Gastrocnemius medialis (tissue), 4 donors: ENCODE measurements around the gene CXXC5.

Source experiments
- POLR2A ChIP-seq, 2 donors: fragments of 450-650 bp; IDR thresholded peaks; one replicate each; pipeline ENCODE4 v1.6.1; 2017; ENCODE audit warnings: antibody characterized with exemption in 2 of 2, mild to moderate bottlenecking in 2 of 2, moderate library complexity in 2 of 2
- TF ChIP-seq, protein P1 (sequence below), 5 experiments: fragments of 450-650 bp in 3 of 5; fragments of 200-600 bp in 2 of 5; sonication (generic) in 2 of 5; IDR thresholded peaks in 4 of 5; conservative IDR thresholded peaks in 1 of 5; 1 replicate in 4 of 5; 2 replicates in 1 of 5; pipeline ENCODE4 v1.5.1; 2016 to 2019; ENCODE audit warnings: antibody characterized with exemption in 5 of 5, mild to moderate bottlenecking in 3 of 5, moderate library complexity in 3 of 5

DNA sequence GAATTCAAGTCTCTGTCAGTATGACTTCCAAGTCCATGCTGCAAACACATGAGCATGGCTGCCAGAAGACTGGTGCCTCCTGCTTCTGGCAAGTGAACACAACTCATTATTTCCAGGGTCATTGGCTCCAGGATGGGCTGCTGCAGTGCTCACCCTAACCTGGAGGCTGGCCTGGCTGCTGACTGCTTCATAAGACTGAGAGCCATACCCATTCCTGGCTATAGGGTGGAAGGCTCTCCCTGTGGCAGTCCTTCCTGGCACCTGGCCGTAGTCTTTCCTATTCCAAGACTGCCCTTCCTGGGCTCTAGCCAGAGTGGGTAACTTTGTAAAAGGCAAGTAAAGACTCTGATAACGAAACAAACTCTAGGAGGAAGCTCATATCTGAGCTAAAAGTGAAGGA, 51.2 kb downstream of the CXXC5 start:
- TF ChIP-seq POLR2A (IDR thresholded peaks at IDR 0.05), result no peak
- TF ChIP-seq, protein P1, sequence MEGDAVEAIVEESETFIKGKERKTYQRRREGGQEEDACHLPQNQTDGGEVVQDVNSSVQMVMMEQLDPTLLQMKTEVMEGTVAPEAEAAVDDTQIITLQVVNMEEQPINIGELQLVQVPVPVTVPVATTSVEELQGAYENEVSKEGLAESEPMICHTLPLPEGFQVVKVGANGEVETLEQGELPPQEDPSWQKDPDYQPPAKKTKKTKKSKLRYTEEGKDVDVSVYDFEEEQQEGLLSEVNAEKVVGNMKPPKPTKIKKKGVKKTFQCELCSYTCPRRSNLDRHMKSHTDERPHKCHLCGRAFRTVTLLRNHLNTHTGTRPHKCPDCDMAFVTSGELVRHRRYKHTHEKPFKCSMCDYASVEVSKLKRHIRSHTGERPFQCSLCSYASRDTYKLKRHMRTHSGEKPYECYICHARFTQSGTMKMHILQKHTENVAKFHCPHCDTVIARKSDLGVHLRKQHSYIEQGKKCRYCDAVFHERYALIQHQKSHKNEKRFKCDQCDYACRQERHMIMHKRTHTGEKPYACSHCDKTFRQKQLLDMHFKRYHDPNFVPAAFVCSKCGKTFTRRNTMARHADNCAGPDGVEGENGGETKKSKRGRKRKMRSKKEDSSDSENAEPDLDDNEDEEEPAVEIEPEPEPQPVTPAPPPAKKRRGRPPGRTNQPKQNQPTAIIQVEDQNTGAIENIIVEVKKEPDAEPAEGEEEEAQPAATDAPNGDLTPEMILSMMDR (IDR thresholded peaks at IDR 0.05 in 4 of 5, conservative IDR thresholded peaks at IDR 0.05 in 1 of 5), result no peak
